Measurements from ENCODE around the gene AP1S3. TPM values are rescaled to one million over a fixed set of nuclear protein-coding genes. Genes with fewer than 3 reads are reported as not detected.

AP1S3 gene
- 16.8 TPM for total RNA-seq
- long read RNA-seq, transcript AP1S3-203 (5 exons, 830 nt) = major isoform, 5 of 8 reads
- long read RNA-seq, partial matches to known transcripts = 0 of 8 reads
- long read RNA-seq, other reads (novel, unspliced or antisense) = 3 of 8 reads

GRCh38 chr2:223837287-223838061 is at the start of gene AP1S3:
AP1S3 (minus strand) TSS chr2:223837582; CDS start chr2:223837450, 132 bp downstream.
- peak; percentile 96 for ATAC-seq

GRCh38 chr2:223887127-223887526 is 49.7 kb upstream of the AP1S3 start:
- peak; percentile 70 for ATAC-seq
- Histone ChIP-seq H3K27ac (peak overlapping the region; percentile 47), H3K4me1 (no peaks in the 10 kb centered on the region), H3K4me3 (no peak overlapping the region), H3K36me3 (peaks cover 72% of the 10 kb centered on the region), H3K9me3 (no peaks in the 10 kb centered on the region), H3K27me3 (no peaks in the 10 kb centered on the region)
- no peak for TF ChIP-seq CTCF (IDR thresholded peaks at IDR 0.05)
- intact Hi-C loops (cut with DNase I) = no loop called here
- DNase-seq = no peak

More at GRCh38 chr2:223837287-223838061, at the start of gene AP1S3:
- Histone ChIP-seq H3K9me3 (no peaks in the 10 kb centered on the region), H3K4me3 (peak within 1 kb of the TSS; percentile 70), H3K27me3 (no peaks in the 10 kb centered on the region), H3K27ac (peak within 1 kb of the TSS; percentile 76), H3K36me3 (no peaks in the 10 kb centered on the region), H3K4me1 (peaks cover 11% of the 10 kb centered on the region)
- DNase-seq = peak; percentile 90
- intact Hi-C loops (cut with DNase I) = no loop called here
- no peak for TF ChIP-seq CTCF (IDR thresholded peaks at IDR 0.05)

GRCh38 chr2:223886726-223887125 is 49.3 kb upstream of the AP1S3 start:
- intact Hi-C loops (cut with DNase I) = no loop called here
- DNase-seq = no peak
- Histone ChIP-seq H3K36me3 (peaks cover 72% of the 10 kb centered on the region), H3K4me3 (no peak overlapping the region), H3K9me3 (no peaks in the 10 kb centered on the region), H3K27ac (peak overlapping the region; percentile 47), H3K27me3 (no peaks in the 10 kb centered on the region), H3K4me1 (no peaks in the 10 kb centered on the region)
- no peak for TF ChIP-seq CTCF (IDR thresholded peaks at IDR 0.05)
- ATAC-seq = no peak

- intact Hi-C loops (cut with DNase I) = no loop called here
- no peaks in the 10 kb centered on the region for H3K27me3 ChIP-seq
- H3K9me3 ChIP-seq = no peaks in the 10 kb centered on the region
- no peak overlapping the region for H3K27ac ChIP-seq
- H3K36me3 ChIP-seq = peaks cover 76% of the 10 kb centered on the region
- H3K4me1 ChIP-seq = no peaks in the 10 kb centered on the region
- ATAC-seq (no peak), DNase-seq (no peak)
- H3K4me3 ChIP-seq = no peak overlapping the region
- TF ChIP-seq CTCF (IDR thresholded peaks at IDR 0.05) = no peak
Observed at GRCh38 chr2:223884399-223884798, 47.0 kb upstream of the AP1S3 start.

- TF ChIP-seq CTCF (IDR thresholded peaks at IDR 0.05) = no peak
- no peak overlapping the region for H3K4me3 ChIP-seq
- H3K9me3 ChIP-seq = no peaks in the 10 kb centered on the region
- no peaks in the 10 kb centered on the region for H3K4me1 ChIP-seq
- no peak for ATAC-seq
- no peaks in the 10 kb centered on the region for H3K27me3 ChIP-seq
- DNase-seq = no peak
- H3K27ac ChIP-seq = no peak overlapping the region
- peaks cover 88% of the 10 kb centered on the region for H3K36me3 ChIP-seq
- intact Hi-C loops (cut with DNase I) = no loop called here
Observed at GRCh38 chr2:223882715-223883114, 45.3 kb upstream of the AP1S3 start.
